Endothelial cell of umbilical vein (primary cell): ENCODE results near the gene SURF1. TPM values are rescaled to one million over a fixed set of nuclear protein-coding genes. Genes with fewer than 3 reads are reported as not detected.

Experiments used
- BruUV-seq: library from RNA; stranded (reverse); fragments of 400-500 nt; replicated peaks from 2 replicates; lab custom pipeline; 2021; lab: Mats Ljungman, UMichigan
- CTCF ChIA-PET: fragments of 300-600, 350-600 bp; sonication (Branson Sonifier 250); formaldehyde crosslinking; loops from one replicate; lab custom pipeline; 2021; ENCODE audit warnings: antibody characterized with exemption, inconsistent platforms; lab: Charles Lee
- POLR2A ChIA-PET: fragments of 300-600, 350-600 bp; sonication (Branson Sonifier 250); formaldehyde crosslinking; loops from one replicate; lab custom pipeline; 2021; ENCODE audit warnings: antibody characterized with exemption, inconsistent platforms; lab: Charles Lee
- DNase-seq: peaks from one replicate; pipeline ENCODE4 v3.0.0-alpha.2; 2011; ENCODE audit warnings: low read depth, low spot score
- FAIRE-seq: peaks from 2 replicates; lab custom pipeline; 2011; peaks lifted over from hg19 to GRCh38; lab: Jason Lieb, UNC
- H2AFZ ChIP-seq: 2 replicates; pipeline ENCODE4 v1.6.0; 2012; ENCODE audit warnings: low read depth, low read length, control low read depth, inconsistent platforms
- H3K27ac ChIP-seq: 2 replicates; pipeline ENCODE4 v1.5.1; 2011; ENCODE audit warnings: low read depth, mild to moderate bottlenecking, control low read depth, low read length, moderate library complexity; ENCODE audit not compliant: insufficient read depth
- H3K27me3 ChIP-seq, 2 experiments: 2 replicates each; pipeline versions ENCODE4 v1.6.0 to v1.6.1; 2011; ENCODE audit warnings: low read length in 2 of 2, mixed read lengths in 1 of 2; ENCODE audit not compliant: control insufficient read depth in 2 of 2, insufficient read depth in 2 of 2
- H3K36me3 ChIP-seq, 2 experiments: 2 replicates in 1 of 2; 3 replicates in 1 of 2; pipeline ENCODE4 v1.5.1; 2011; ENCODE audit warnings: low read length in 2 of 2, mild to moderate bottlenecking in 1 of 2, moderate library complexity in 1 of 2; ENCODE audit not compliant: control insufficient read depth in 2 of 2, insufficient read depth in 2 of 2; ENCODE audit errors: extremely low read depth in 1 of 2
- H3K4me1 ChIP-seq: 3 replicates; pipeline ENCODE4 v1.5.1; 2011; ENCODE audit warnings: mild to moderate bottlenecking, low read length; ENCODE audit not compliant: control insufficient read depth, insufficient read depth; ENCODE audit errors: extremely low read depth
- H3K4me2 ChIP-seq: 2 replicates; pipeline ENCODE4 v1.6.1; 2011; ENCODE audit warnings: low read length, control low read depth, mixed read lengths; ENCODE audit not compliant: insufficient read depth
- H3K4me3 ChIP-seq, 3 experiments: fragments of 200-600 bp in 1 of 3; sonication (generic), shearing (Covaris generic) in 1 of 3; replicated peaks in 1 of 3; 2 replicates each; pipeline ENCODE4 v1.5.1; 2011 to 2016; ENCODE audit warnings: control low read depth in 3 of 3, low read length in 3 of 3, mild to moderate bottlenecking in 2 of 3, inconsistent platforms in 1 of 3, low read depth in 1 of 3, moderate library complexity in 1 of 3; ENCODE audit not compliant: insufficient read depth in 1 of 3
- H3K79me2 ChIP-seq: 2 replicates; pipeline ENCODE4 v1.6.0; 2012; ENCODE audit warnings: low read length, inconsistent platforms; ENCODE audit not compliant: control insufficient read depth, insufficient read depth
- H3K9ac ChIP-seq: replicated peaks from 2 replicates; pipeline ENCODE3; 2011; ENCODE audit warnings: low read length, control low read depth; ENCODE audit not compliant: insufficient read depth; ENCODE audit errors: extremely low read depth
- H3K9me1 ChIP-seq: replicated peaks from 3 replicates; pipeline ENCODE4 v1.6.0; 2011; ENCODE audit warnings: mild to moderate bottlenecking, low read length; ENCODE audit not compliant: control insufficient read depth, insufficient read depth; ENCODE audit errors: extremely low read depth
- H3K9me3 ChIP-seq: replicated peaks from 2 replicates; pipeline ENCODE4 v1.5.1; 2012; ENCODE audit warnings: low read length, inconsistent platforms; ENCODE audit not compliant: control insufficient read depth, insufficient read depth
- H4K20me1 ChIP-seq: replicated peaks from 2 replicates; pipeline ENCODE3; 2011; ENCODE audit warnings: mild to moderate bottlenecking, low read length; ENCODE audit not compliant: control insufficient read depth, insufficient read depth; ENCODE audit errors: extremely low read depth
- CTCF ChIP-seq, 2 donors: IDR thresholded peaks; 1 replicate in 1 of 2; 2 replicates in 1 of 2; pipeline ENCODE4 v1.5.1; 2011; ENCODE audit warnings: low read length in 2 of 2, mild to moderate bottlenecking in 2 of 2, moderate library complexity in 2 of 2, control low read depth in 1 of 2, inconsistent platforms in 1 of 2, low read depth in 1 of 2; ENCODE audit not compliant: insufficient read depth in 1 of 2; ENCODE audit errors: extremely low read depth in 1 of 2
- EZH2 ChIP-seq: IDR thresholded peaks from 2 replicates; pipeline ENCODE4 v1.6.1; 2012; ENCODE audit warnings: borderline replicate concordance, low read depth, mild to moderate bottlenecking, moderate library complexity, low read length, inconsistent platforms; ENCODE audit not compliant: severe bottlenecking
- FOS ChIP-seq: IDR thresholded peaks from 2 replicates; pipeline ENCODE4 v1.6.1; 2011; ENCODE audit warnings: mild to moderate bottlenecking, low read length, moderate library complexity, borderline replicate concordance; ENCODE audit not compliant: insufficient read depth
- GATA2 ChIP-seq: IDR thresholded peaks from 2 replicates; pipeline ENCODE4 v1.7.0; 2011; ENCODE audit warnings: low read depth, mild to moderate bottlenecking, moderate library complexity, mixed read lengths, low read length; ENCODE audit not compliant: insufficient read length, insufficient read depth
- JUN ChIP-seq: IDR thresholded peaks from 2 replicates; pipeline ENCODE4 v1.6.1; 2011; ENCODE audit warnings: borderline replicate concordance, low read depth; ENCODE audit not compliant: insufficient read length, insufficient read depth
- MAX ChIP-seq: IDR thresholded peaks from 2 replicates; pipeline ENCODE4 v1.6.1; 2011; ENCODE audit not compliant: insufficient read depth, insufficient read length
- MYC ChIP-seq: IDR thresholded peaks from one replicate; pipeline ENCODE4 v1.6.1; 2011; ENCODE audit warnings: mild to moderate bottlenecking, low read depth, low read length
- POLR2A ChIP-seq: IDR thresholded peaks from 2 replicates; pipeline ENCODE4 v1.6.1; 2012; ENCODE audit warnings: low read depth, mild to moderate bottlenecking, control low read depth, low read length
- POLR2AphosphoS5 ChIP-seq: IDR thresholded peaks from 2 replicates; pipeline ENCODE4 v1.6.1; 2012; ENCODE audit warnings: low read depth, mild to moderate bottlenecking, control low read depth, low read length, moderate library complexity; ENCODE audit not compliant: insufficient read depth
- dilution Hi-C: fragments of 300-500 bp; cut with MboI; formaldehyde crosslinking; loops from one replicate; pipeline ENCODE4 v1.15.0; 2019; ENCODE audit warnings: low sequenced_read_pairs; ENCODE audit not compliant: extremely low pct_ligation_motif_present
- intact Hi-C: fragments of 100-400 bp; cut with micrococcal nuclease; formaldehyde crosslinking; loops from one replicate; pipeline ENCODE4 v1.10.0; 2022
- polyA plus RNA-seq, 4 experiments: library from polyadenylated mRNA; depleted of rRNA in 3 of 4; stranded (reverse) in 3 of 4; unstranded in 1 of 4; fragments of >200 nt; gene quantifications; 2 replicates each; pipeline versions ENCODE4 v1.2.1 to v1.2.3, GENCODE V29; 2011 to 2012; ENCODE audit warnings: missing spikeins in 1 of 4
- total RNA-seq: library from RNA; stranded (reverse); gene quantifications from 2 replicates; pipeline ENCODE4 v1.2.3, GENCODE V29; 2021

SURF1 gene
- total and polyA plus RNA-seq, 2 donors (not counting 3 experiments of a cell fraction or from before 2014, with no cell fraction given): 22.8 to 27.1 TPM

DNA sequence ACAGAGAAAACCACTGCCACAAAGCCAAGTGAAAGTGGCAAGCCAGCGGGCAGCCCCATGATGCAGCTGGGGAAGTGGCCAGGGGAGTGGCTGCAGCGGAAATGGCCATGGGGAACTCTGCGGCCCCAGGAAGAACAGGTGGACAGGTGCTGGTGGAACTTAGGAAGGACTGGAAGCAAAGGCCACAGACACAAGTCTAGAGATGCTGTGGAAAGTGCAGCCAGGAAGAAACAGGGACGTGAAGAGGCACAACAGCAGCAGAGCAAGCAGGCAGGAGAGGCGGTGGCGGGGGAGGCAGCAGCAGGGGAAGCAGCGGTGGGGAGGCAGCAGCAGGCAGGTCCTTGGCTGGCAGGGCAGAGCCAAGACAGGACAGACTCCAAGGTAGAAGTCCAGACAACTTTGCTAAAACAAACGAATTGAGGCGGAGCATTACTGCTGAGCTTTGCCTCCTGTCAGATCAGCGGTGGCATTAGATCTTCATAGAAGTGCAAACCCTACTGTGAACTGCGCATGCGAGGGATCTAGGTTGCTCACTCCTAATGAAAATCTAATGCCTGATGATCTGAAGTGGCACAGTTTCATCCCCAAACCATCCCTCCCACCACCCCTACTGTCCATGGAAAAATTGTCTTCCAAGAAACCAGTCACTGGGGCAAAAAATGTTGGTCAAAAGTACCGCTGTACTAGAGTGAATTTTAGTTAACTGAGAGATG lies 32.1 kb downstream of the SURF1 start:
- dilution Hi-C loops (no loop called here), intact Hi-C loops (no loop called here)
- H2AFZ ChIP-seq: no peak overlapping the region
- no peaks in the 10 kb centered on the region for H3K4me1 ChIP-seq
- no peak for FAIRE-seq
- BruUV-seq: no TSS peak
- ChIA-PET POLR2A (no interaction called here), CTCF (no interaction called here)
- no peaks in the 10 kb centered on the region for H3K27me3 ChIP-seq
- H3K4me2 ChIP-seq: no peak overlapping the region
- H3K9me3 ChIP-seq: no peaks in the 10 kb centered on the region
- no peak overlapping the region for H3K9ac ChIP-seq
- no peak overlapping the region for H3K4me3 ChIP-seq
- TF ChIP-seq MAX (no peak), POLR2A (no peak), JUN (no peak), EZH2 (no peak), FOS (no peak), MYC (no peak), POLR2AphosphoS5 (no peak), GATA2 (no peak), CTCF (IDR thresholded peaks at IDR 0.05; ENCODE audit: extremely low read depth in 1 of 2, insufficient read depth in 1 of 2, low read depth in 1 of 2, low read length in 2 of 2) (no peak)
- H4K20me1 ChIP-seq: no peaks in the 10 kb centered on the region
- no peaks in the 10 kb centered on the region for H3K36me3 ChIP-seq
- H3K79me2 ChIP-seq: no peaks in the 10 kb centered on the region
- DNase-seq: no peak
- H3K27ac ChIP-seq: no peak overlapping the region
- no peaks in the 10 kb centered on the region for H3K9me1 ChIP-seq
